NCI-H2171 (cell line): ENCODE data around the gene RHPN2.
A peak's percentile ranks its signal among the peaks of the same experiment; 100 is the strongest.

Experiments used
- DNase-seq: peaks from one replicate; lab custom pipeline; 2025; lab: John Stamatoyannopoulos, UW

RHPN2 gene

DNA sequence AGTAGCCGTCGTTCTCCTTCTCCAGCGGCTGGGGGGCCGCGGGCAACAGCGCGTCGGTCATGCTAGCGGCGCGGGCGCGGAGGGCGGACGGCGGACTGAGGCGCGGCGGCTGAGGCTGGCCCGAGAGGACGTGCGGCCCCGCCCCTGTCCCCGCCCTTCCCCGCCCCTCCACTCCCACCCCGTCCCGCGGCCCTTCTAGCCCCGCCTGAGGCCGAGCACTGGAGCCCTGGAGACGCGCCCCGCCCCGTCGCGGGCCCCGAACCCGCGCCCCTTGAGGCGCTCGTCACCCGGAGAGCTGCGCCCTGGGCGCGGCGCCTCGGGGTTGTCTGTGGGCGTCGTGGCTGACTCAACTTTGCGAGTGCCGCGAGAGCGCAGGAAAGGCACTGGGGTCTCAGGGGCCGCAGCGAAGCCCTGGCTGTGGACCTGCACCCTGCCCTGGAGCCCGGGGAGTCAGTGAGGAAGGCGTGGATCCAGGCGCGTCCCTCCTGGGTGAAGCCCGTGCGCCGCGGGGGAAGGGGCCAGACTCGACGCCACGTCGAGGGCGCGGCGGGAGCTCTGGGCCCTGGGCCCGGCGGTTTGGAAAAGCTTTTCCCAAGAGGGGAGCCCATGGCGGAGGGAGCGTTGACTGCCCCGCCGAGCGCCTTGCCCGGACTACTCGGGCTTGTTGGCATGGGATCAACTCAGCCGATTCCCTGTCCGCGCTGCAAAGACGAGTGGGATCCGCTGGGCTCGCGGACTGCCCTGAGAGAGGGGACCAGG, at the start of gene RHPN2:
RHPN2 (minus strand) TSS at position 97 of the 759 bp plus-strand sequence; CDS start at position 61, 36 bp downstream.
- DNase-seq, result peak; percentile 66

DNA sequence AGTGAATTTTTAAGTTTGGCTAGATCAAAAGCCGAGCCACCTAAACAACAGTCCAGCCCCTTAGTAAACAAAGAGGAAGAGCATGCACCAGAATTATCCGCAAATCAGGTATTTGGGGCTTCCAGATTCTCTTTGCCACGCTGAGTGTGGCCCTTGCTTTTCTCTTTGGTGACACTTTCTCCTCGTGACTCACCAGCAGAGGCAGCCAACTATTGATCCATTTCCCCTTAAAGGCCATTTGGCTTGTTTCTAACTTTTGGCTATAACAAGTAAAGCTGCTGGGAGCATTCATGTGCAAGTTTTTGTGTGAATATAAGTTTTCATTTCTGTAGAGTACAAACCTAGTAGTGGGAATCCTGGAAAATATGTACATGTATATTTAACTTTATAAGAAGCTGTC, 49.6 kb upstream of the RHPN2 start:
- no peak for DNase-seq

DNA sequence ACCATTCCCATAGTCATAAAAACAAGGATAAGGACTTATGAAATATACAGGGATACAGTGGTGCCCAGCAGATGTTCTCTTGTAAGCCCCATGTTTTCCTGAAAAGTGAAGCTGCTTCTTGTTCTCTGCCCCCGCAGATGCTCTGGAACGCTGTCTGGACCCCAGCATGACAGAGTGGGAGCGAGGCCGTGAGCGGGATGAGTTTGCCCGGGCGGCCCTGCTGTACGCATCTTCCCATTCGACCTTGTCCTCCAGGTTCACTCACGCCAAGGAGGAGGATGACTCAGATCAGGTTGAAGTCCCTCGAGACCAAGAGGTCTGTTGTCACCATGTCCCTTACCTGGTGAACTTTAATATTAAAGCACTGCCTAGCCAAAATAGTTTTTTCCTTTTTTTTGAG, 46.9 kb upstream of the RHPN2 start:
- DNase-seq, result no peak

DNA sequence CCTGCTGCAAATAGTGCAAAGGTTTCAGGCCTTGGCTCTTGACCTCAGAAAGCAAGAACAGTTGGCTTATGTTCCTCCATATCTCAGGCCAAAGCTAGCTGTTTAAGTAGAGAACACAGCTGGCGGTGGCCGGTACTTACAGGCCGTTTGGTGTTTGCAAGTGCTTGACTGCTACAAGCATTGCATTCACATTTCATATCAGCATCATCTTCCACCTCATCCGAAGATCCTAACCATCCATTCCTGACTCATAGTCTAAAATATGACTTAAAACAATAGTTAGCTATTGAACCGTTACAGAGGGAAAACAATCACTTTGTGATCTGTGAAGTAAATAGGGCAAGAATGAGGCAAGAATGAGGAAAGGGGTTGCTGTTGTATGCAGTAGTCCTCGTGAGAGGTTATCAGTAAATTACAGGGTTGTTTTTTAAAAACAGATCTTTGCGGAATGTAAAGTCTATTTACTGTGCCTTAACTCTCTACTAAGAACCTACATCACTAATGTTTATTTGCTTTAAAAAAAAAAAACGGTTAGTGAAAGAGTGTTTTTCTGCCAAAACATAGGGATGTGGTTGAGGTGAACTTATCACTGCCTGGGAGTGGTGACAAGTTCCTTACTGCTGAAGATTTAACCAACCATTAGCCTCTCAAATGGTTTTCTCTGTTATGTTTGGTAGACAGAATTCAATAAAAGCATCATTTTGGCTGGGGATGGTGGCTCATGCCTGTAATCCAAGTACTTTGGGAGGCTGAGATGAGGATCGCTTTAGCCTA, 45.6 kb upstream of the RHPN2 start:
- no peak for DNase-seq

DNA sequence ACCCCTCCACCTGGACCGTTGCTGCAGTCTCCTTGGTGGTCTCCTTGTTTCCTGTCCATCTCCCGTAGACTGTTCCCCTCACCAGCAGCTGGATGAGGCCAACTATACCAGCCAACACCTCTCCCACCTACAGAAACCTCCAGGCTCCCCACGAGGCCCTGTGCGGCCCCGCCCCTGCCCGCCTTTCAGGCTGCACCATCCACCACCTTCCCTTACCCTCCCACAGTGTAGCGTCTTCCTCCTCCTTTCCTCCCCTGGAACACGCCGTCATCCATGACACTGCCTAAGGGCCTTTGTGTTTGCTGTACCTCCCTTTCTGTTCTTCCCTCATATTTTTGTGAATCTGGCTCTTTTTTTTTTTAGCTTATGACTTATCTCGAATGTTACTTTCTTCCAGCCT, 43.5 kb upstream of the RHPN2 start:
- DNase-seq, result no peak

DNA sequence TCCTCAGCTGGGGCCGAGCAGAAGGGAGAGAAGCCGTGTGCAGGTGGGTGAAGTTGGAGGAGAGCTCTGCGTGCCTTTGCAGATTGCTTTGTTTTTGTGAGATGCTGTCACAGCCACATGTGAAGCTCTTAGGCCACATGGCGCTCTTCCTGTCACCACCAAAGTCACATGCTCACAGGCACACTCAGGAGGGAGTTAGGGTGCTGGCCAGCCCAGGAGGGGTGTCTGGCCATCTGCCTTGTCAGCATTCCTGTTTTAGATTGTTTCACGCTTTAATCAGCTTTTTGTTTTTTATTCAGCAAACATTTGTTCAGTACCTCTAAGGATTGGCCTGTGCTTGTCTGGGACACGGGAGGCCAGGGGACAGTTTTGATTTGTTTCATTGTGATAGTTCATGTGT, 38.2 kb upstream of the RHPN2 start:
- no peak for DNase-seq

DNA sequence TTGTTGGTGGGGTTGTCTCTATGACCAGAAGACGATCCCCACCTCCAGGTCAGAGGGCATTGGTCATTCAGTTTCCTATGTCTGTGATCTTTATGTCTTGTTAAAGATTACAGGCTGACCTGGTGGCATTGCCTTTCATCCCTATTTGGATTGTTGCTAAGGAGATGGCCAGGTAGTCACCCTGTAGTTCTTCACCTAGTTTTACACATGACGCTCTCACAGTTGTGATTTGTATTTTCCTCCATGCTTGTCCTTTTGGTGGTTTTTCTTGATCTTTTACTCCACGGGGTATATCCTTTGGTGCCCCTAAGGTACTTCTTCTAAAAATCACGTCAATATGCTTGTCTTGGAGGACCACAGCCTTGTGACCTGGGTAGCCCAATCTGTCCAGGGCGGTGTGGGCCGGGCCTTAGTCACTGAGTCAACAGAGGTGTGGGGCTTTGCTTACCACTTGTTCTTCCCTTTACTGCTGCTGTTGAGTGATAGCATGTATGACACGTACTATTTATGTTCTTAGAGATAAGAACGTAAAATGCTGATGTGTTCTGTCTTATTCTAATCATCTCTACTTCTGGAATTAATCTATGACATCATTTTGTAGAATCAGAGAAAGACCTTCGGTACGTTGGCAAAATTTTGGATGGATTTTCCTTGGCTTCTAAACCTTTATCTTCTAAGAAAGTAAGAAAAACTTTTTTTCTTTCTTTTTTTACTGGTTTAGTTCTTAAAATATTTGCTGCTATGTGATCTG, 36.4 kb upstream of the RHPN2 start:
- no peak for DNase-seq

DNA sequence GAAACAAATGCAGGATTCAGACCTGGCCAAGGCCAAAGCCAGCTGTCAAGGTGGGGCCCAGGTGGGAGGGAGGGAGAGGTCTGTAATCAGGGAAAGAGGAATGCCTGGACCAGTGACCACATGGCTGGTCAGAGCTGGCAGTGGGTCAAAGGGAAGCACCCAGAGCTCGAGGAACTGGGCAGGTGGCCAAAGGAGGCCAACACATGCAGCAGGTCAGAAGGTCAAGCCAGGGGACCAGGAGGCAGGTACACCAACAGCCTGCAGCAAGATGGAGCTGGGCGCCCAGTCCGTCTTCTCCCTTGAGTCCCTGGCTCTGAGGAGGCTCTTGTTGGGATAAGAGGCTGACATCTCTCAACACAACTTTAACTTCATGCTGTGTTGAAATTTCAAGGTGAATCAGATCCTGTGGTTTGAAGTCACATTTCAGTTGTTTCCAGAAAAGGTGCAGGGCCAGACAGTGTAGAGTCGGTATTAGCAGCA, 33.4 kb upstream of the RHPN2 start:
- DNase-seq, result no peak

DNA sequence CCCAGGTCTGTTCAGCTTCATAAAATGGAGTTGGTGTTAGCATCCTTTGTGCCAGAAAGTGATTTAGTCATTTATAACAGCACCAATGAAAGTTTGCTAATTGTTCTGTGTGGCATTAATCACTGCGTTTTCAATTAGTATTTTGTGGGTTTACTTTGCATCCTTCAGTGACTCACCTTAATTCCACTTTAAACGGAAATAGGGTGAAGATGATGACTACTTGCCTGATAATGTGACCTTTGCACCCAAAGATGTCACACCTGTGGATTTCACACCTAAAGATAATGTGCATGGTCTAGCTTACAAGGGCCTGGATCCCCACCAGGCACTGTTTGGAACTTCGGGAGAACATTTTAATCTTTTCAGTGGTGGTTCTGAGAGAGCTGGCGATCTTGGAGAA, 31.3 kb upstream of the RHPN2 start:
- no peak for DNase-seq

DNA sequence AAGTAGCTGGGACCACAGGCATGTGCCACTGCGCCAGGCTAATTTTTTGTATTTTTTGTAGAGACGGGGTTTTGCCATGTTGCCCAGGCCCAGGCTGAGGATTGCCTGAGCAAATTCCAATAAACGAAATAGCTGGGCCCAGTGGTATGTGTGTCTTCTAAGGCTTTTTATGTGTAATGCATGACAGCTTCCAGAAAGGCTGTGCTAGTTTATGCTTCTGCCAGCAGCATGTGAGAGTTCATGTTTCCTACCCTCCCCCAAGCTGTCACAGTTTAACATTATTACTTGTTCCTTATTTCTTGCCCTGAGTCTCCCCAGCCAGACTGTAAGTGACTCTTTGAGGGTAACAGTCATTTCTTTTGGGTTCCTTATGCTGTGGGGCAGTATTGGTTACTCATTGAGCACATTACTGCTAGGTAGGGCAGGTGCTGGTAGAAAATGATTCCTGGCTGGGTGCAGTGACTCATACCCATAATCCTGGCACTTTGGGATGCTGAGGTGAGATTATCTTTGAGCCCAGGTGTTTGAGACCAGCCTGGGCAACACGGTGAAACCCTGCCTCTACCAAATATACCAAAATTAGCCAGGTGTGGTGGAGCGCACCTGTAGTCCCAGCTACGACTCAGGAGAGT, 29.9 kb upstream of the RHPN2 start:
- DNase-seq, result no peak

DNA sequence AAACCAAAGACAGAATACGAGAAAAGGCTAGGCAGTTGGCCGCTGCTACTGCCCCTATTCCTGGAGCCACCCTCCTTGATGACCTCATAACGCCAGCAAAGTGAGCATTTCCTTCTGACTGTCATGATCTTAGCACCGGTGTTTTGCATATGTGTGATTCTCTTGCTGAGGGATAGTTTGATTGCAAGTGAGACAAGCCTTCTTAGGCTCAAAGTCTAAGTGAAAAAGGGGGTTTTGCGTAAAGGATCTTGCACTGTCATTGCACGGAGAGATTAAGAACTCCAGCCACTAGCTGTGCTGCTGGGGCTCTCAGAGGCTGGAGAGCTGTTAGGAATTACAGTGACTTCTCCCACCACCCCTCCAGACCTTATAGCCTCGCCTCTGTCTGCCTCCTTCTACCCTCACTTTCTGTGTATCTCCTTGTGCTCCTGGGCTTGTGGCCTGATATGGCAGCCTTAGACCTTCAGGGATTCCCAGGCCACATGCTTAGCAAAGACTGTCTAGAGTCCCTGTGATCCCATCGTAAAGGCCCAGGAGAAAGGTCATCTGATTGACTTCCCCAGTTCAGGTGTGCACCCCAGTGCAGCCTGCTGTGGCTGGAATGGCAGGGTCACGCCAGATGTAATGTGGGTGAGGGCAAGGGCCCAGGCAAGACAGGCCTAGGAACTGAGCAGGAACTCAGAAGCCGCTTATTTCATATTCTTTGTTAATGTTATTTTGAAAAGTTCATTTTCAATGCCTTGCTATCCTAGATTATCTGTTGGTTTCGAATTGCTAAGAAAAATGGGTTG, 28.9 kb upstream of the RHPN2 start:
- DNase-seq, result no peak

DNA sequence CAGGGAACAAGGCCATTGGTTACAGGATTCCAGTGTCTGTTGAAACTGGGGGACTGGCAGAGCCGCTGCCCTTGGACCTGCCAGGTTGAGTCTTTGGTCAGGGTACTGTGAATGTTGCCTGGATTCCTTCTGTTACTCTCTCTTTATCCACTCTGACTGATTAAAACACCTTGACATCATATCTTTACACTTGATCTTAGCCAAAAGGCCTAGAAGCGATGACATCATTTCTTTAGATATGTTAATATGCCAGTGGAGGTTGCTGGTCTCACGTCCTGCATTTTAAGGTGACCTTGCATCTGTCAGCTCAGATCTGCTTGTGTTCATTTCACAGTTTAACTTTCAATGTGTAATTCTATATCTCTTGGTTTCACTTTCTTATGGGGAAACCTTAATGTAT, 25.5 kb upstream of the RHPN2 start:
- DNase-seq, result no peak

DNA sequence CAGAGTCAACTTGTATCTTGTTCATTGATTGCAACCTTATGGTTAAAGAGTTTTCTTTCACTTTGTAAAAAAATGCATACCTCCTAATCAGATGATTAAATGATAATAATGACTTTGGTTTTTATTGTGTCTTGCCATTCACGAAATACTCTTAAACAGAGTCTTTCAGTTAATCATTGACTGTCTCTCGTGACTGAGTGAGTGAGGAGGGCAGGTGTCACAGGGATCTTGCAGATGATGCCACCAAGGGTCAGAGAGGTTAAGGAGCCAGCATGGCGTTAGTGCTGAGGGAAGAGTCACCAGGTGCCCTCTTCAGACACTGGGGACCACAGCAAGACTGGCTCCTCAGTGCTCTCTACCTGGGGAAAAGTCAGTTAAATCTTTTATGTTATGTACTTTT, 24.3 kb upstream of the RHPN2 start:
- DNase-seq, result no peak

DNA sequence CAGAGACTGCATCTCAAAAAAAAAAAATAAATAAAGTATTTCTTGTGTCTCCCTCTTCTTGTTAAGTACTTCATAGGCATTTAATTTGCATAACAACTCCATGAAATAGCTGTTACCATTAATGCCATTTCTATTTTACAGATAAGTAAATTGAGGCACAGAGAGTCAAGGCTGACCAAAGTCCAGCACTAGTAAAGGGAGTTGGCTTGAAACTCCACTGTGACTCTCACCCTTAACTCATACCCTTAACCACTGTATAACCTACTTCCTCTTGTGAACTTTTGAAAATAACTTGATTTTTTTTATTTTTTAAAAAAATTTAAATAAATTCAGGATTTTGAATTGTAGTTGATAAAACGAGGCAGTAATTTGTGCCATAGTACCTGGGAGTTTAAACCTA, 22.3 kb upstream of the RHPN2 start:
- DNase-seq, result no peak

DNA sequence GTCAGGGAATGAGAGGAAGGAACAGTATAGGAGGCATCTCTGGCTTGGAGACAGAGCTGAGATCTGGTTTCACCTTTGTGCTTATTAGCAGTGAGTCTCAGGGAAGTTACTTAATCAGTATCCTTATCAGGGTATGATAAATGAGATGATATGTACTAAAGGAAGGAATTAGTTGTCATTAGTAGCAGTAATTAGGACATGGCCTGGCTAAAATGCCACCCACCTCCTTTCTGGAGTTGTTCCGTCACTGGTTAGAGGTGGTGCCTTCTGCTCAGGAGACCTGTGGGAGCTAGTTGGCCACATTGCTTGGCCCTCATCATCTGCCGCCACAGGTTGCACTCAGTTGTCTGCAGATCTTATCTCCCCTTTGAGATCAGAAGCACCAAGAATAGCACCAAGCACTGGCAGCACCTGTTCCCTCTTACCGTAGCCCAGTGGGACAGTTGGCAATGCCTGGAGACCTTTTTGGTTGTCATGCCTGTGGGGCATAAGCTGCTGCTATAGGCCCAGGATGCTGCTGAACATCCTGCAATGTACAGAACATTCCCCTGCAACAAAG, 21.0 kb upstream of the RHPN2 start:
- no peak for DNase-seq

DNA sequence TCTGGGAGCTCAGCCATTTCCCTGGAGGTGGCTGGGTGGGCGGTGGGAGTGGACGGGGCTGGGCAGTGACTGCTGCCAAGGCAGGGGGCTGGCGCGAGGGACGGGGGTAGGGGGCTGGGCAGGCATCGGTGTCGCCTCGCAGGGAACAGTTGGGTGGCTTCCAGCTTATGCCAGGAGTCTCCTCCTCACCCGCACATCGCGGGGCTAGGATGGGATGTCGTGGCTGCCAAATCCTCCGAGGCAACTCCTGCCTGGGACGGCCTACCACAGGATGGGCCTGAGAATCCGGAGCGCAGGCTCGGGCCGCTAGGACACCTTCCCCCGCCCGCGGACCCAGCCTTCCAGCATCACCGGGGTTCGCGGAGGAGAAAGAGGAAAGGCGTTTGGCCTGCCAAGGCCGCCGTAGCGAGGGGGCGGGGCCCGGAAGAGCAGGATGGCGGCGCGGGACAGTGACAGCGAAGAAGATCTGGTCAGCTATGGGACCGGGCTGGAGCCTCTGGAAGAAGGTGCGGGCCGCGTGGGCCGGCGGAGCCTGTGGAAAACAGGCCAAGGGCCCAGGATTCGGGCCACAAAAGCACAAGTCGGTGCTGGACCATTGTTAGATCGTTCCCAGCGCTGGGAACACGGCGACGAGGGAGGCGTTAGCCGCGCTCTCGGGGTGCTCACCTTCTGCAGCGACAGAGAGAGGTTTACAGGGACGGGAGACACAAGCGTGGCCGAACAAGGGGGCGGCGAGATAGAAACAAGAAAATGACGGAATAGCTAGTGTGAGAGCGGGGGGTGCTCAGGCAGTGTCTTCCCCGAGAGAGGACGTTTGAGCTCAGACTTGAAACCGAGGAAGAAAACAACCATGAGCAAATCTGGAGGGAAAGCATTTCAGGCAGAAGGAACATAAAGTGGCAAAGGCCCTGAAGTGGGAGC, 16.3 kb upstream of the RHPN2 start, which contains the start of gene GPATCH1:
GPATCH1 (plus strand) TSS at position 421 of the 921 bp plus-strand sequence; CDS start at position 434, 13 bp downstream.
- peak; percentile 81 for DNase-seq

DNA sequence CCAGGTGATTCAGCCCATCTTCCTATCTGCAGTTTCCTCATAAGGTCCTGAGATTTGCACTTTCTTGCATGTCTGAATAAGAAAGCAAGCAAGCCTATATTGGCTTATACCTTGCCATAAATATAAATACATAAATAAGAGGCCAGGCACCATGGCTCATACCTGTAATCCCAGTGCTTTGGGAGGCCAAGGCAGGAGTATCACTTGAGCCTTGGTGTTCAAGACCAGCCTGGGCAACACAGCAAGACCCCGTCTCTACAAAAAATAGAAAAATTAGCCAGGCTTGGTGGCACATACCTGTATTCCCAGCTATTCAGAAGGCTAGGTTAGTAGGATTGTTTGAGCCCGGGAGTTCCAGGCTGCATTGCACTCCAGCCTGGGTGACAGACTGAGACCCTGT, 10.8 kb upstream of the RHPN2 start:
- no peak for DNase-seq

DNA sequence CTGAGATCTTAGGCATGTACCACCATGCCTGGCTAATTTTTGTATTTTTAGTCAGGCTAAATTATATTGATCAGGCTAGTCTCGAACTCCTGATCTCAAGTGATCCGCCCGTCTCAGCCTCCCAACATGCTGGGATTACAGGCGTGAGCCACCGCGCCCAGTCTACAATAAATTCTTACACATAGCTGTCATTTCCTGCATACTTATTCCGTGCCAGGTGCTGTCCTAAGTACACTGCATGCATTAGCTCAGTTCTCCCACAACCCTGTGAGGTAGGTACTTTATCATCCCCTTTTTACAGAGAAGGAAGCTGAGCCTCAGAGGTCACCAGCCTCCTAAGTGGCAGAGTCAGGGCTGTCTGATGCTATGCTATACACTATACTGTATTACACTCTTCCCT, 7.2 kb upstream of the RHPN2 start:
- DNase-seq, result no peak

DNA sequence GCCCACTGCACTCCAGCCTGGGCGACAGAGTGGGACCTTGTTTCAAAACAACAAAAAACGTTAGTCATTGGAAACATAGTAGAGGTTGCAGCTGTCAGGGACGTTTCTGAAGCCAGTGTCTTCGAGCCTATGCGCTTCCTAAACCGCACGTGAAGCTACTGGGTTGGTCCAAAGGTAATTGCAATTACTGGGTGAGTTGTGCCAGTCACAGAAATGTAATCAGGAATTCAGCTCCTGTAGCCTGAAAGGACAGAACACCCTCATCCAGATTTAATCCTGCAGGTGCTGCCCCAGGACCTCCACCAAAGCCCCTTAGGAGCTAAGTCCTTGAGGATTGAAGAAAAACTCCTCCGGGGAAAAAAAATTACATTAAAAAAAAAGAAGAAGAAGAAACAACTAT, 2.4 kb upstream of the RHPN2 start:
- DNase-seq, result no peak

DNA sequence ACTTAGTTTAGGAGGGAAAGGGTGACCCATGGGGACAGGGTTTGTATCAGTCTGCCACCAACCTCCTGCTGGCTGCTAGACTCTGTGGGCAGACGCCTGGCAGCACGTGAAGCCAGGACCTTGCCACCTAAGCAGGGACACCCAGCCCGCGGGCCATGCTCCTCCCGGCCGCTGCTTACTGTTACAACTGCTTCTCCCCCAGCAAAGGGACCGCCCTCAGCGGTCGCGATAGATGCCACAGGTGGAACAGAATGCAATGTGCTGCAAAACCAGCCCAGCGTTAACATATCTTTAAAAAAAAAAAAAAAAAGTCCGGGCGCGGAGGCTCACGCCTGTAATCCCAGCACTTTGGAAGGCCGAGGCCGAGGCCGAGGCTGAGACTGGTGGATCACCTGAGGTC, 1.9 kb upstream of the RHPN2 start:
- DNase-seq, result no peak
